NB4 (cell line): ENCODE measurements around the gene MALSU1.

ENCODE experiments used
- DNase-seq: peaks from one replicate; pipeline ENCODE4 v3.0.0; 2010; ENCODE audit warnings: low read depth
- H3K4me3 ChIP-seq: one replicate; pipeline ENCODE4 v1.5.1; 2011; ENCODE audit warnings: mild to moderate bottlenecking, low read depth, low read length, moderate library complexity
- MYC ChIP-seq: IDR thresholded peaks from 2 replicates; pipeline ENCODE4 v1.6.1; 2011; ENCODE audit warnings: low read depth, low read length
- POLR2A ChIP-seq: IDR thresholded peaks from 2 replicates; pipeline ENCODE4 v1.6.1; 2011; ENCODE audit warnings: mild to moderate bottlenecking; ENCODE audit not compliant: insufficient read length; ENCODE audit errors: extremely low read depth
- TF ChIP-seq, protein P1 (sequence below): IDR thresholded peaks from 2 replicates; pipeline ENCODE4 v1.6.1; 2011; ENCODE audit warnings: low read depth, low read length
- TF ChIP-seq, protein P2 (sequence below): IDR thresholded peaks from one replicate; pipeline ENCODE4 v1.5.1; 2012; ENCODE audit warnings: low read depth, low read length

MALSU1 gene

DNA sequence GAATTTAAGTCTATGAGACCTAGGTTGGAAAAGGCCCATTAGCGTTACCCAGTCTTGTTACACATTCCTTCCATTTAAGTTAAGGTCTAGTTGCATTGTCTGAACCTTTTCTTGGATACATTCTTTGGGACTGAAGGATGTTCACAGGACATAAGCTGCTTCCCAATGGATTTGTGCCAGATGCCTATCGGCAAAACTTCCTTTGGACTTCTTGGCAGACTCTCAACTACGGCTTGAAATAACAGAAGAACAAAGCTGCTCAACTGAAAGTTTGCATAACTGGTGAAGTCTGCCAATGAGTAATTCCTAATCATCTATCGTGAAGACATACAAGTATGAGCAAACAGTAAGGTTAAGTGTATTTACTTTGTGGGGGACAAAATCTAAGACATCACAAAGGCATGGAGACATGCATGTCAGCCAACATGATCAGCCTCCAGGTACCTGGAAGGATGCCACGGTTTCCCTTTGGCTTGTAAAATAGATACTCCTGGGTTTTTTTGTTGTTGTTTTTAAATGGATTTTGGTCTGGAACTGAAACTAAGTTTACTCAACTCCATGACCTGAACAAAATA, 35.4 kb downstream of the MALSU1 start:
- H3K4me3 ChIP-seq = no peak overlapping the region
- TF ChIP-seq, protein P1, sequence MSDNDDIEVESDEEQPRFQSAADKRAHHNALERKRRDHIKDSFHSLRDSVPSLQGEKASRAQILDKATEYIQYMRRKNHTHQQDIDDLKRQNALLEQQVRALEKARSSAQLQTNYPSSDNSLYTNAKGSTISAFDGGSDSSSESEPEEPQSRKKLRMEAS = no peak
- TF ChIP-seq, protein P2, sequence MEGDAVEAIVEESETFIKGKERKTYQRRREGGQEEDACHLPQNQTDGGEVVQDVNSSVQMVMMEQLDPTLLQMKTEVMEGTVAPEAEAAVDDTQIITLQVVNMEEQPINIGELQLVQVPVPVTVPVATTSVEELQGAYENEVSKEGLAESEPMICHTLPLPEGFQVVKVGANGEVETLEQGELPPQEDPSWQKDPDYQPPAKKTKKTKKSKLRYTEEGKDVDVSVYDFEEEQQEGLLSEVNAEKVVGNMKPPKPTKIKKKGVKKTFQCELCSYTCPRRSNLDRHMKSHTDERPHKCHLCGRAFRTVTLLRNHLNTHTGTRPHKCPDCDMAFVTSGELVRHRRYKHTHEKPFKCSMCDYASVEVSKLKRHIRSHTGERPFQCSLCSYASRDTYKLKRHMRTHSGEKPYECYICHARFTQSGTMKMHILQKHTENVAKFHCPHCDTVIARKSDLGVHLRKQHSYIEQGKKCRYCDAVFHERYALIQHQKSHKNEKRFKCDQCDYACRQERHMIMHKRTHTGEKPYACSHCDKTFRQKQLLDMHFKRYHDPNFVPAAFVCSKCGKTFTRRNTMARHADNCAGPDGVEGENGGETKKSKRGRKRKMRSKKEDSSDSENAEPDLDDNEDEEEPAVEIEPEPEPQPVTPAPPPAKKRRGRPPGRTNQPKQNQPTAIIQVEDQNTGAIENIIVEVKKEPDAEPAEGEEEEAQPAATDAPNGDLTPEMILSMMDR = no peak
- TF ChIP-seq POLR2A (no peak), MYC (no peak)
- no peak for DNase-seq

DNA sequence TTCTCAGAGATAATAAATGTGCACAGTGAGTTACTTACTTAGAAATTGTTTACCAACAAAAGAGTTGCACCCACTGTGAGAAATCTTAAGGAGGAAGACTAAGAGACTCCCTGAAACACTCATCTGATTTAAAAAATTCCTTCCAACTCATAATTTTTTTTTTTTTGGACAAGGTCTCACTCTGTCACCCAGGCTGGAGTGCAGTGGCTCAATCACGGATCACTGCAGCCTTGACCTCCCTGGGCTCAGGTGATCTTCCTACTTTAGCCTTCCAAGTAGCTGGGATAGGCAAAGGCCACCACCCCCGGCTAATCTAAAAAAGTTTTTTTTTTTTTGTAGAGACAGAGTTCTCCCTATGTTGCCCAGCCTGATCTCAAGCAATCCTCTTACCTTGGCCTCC, 36.0 kb downstream of the MALSU1 start:
- no peak overlapping the region for H3K4me3 ChIP-seq
- TF ChIP-seq, protein P2 = no peak
- TF ChIP-seq POLR2A = no peak
- no peak for TF ChIP-seq MYC
- TF ChIP-seq, protein P1 = no peak
- no peak for DNase-seq

DNA sequence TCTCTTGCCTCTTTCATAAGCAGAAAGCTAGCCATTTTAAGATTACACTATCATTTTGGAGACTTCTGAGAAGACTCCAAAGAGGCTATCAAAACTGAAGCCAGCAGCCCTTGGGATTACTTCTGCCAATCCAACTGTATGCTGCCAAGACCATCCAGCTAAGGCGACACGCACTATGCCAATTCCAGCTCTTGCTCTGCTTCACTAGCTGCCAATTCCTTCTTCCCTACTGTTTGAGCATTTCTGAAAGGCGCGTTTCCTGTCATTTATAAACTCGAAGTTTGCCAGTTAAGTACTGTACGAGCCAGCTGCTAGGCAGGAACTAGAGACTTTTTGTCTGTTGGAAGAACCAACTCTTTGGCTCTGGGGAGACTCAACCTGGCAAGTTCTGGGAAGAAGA, 36.5 kb downstream of the MALSU1 start:
- DNase-seq = no peak
- H3K4me3 ChIP-seq = no peak overlapping the region
- TF ChIP-seq MYC (no peak), POLR2A (no peak)
- TF ChIP-seq, protein P2 = no peak
- TF ChIP-seq, protein P1 = no peak

DNA sequence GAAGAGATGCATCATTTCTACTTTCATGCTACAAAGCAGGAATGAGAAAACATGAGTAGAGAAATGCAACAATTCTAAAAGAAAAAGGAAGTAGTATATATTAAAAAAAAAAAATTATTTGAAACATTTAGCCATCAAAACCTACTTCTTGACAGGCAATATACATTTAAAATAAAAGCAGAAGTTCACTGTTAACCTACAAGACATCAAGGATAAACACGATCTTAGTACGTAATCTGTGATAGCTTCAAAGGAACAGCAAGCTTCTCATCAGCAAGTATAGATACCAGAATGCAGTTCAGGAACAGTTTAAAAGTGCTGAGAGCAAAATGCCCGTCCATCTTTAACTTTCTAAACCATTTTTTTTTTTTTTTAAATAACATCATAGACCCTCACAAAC, 36.9 kb downstream of the MALSU1 start:
- no peak for TF ChIP-seq POLR2A
- no peak for TF ChIP-seq MYC
- TF ChIP-seq, protein P2 = no peak
- TF ChIP-seq, protein P1 = no peak
- no peak overlapping the region for H3K4me3 ChIP-seq
- no peak for DNase-seq

DNA sequence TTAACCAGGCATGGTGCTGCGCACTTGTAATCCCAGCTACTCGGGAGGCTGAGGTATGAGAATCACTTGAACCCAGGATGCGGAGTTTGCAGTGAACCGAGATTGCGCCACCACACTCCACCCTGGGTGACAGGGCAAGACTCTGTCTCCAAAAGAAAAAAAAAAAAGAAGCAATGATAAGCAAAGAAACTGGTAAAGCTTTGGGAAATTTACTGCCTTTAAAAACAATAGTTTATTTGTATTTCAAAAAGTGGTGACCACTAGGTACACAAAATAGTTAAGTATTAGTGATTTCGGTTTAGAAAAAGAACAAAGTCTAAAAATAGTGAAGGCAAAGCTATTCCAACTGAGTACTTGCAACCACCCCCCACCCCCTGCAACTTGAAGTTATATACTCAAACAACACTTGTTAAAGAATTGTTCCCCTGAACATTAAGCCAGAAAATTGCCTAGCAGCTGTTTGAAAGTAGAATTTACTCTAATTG, 37.7 kb downstream of the MALSU1 start:
- DNase-seq = no peak
- TF ChIP-seq POLR2A = no peak
- TF ChIP-seq, protein P2 = no peak
- no peak for TF ChIP-seq MYC
- TF ChIP-seq, protein P1 = no peak
- no peak overlapping the region for H3K4me3 ChIP-seq
